ENCODE measurements around the gene SPTBN4.
"Not testable (repeated sequence)": the region's sequence is repeated elsewhere in the genome, so short reads cannot be mapped to it uniquely, and the experiment has no call there.

The SPTBN4 gene

GRCh38 chr19:40542202-40542859 lies 75.5 kb downstream of the SPTBN4 start:
- Mint-ChIP-seq H3K4me3 (no peak overlapping the region), H3K4me1 (ENCODE audit: low read depth) (no peaks in the 10 kb centered on the region), H3K27me3 (peaks cover 10% of the 10 kb centered on the region), H3K9me3 (no peaks in the 10 kb centered on the region), H3K36me3 (ENCODE audit: low read depth) (no peaks in the 10 kb centered on the region), H3K27ac (no peak overlapping the region)

GRCh38 chr19:40543029-40543597 lies 76.3 kb downstream of the SPTBN4 start:
- Mint-ChIP-seq H3K4me3 (no peak overlapping the region), H3K9me3 (no peaks in the 10 kb centered on the region), H3K27ac (no peak overlapping the region), H3K27me3 (peaks cover 16% of the 10 kb centered on the region), H3K36me3 (ENCODE audit: low read depth) (no peaks in the 10 kb centered on the region), H3K4me1 (ENCODE audit: low read depth) (no peaks in the 10 kb centered on the region)

- not testable (repeated sequence) for H3K36me3 Mint-ChIP-seq (ENCODE audit: low read depth); H3K9me3 Mint-ChIP-seq; H3K4me3 Mint-ChIP-seq; H3K27ac Mint-ChIP-seq
- peaks cover 11% of the 10 kb centered on the region for H3K4me1 Mint-ChIP-seq (ENCODE audit: low read depth)
- H3K27me3 Mint-ChIP-seq = peaks cover 36% of the 10 kb centered on the region
These were observed 79.5 kb downstream of the SPTBN4 start for GRCh38 chr19:40546153-40546841.

- H3K36me3 Mint-ChIP-seq (ENCODE audit: low read depth); H3K27ac Mint-ChIP-seq; H3K9me3 Mint-ChIP-seq; H3K4me3 Mint-ChIP-seq: not testable (repeated sequence)
- Mint-ChIP-seq H3K27me3 (peaks cover 38% of the 10 kb centered on the region), H3K4me1 (ENCODE audit: low read depth) (peaks cover 11% of the 10 kb centered on the region)
These were observed 80.4 kb downstream of the SPTBN4 start for GRCh38 chr19:40547190-40547589.

DNA sequence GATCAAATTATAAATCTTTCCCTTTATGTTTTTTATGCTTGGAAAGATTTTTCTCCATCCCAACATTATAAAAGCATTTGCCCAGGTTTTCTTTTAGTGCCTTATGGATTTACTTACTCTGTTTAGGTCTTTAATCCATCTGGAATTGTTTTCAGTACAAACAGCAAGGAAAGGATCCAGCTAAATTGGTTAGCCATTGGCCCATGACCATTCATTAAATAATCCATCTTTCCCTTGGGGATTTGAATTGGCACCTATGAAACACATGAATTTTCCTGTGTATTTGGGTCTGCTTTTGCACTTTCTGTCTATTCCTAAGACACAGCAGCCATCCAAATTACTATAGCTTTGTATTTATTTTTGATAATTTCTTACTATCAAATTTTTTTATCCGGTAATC lies 81.0 kb downstream of the SPTBN4 start:
- no peak overlapping the region for H3K4me3 Mint-ChIP-seq
- H3K27ac Mint-ChIP-seq = no peak overlapping the region
- no peaks in the 10 kb centered on the region for H3K36me3 Mint-ChIP-seq (ENCODE audit: low read depth)
- peaks cover 11% of the 10 kb centered on the region for H3K4me1 Mint-ChIP-seq (ENCODE audit: low read depth)
- no peaks in the 10 kb centered on the region for H3K9me3 Mint-ChIP-seq
- H3K27me3 Mint-ChIP-seq = peaks cover 44% of the 10 kb centered on the region

DNA sequence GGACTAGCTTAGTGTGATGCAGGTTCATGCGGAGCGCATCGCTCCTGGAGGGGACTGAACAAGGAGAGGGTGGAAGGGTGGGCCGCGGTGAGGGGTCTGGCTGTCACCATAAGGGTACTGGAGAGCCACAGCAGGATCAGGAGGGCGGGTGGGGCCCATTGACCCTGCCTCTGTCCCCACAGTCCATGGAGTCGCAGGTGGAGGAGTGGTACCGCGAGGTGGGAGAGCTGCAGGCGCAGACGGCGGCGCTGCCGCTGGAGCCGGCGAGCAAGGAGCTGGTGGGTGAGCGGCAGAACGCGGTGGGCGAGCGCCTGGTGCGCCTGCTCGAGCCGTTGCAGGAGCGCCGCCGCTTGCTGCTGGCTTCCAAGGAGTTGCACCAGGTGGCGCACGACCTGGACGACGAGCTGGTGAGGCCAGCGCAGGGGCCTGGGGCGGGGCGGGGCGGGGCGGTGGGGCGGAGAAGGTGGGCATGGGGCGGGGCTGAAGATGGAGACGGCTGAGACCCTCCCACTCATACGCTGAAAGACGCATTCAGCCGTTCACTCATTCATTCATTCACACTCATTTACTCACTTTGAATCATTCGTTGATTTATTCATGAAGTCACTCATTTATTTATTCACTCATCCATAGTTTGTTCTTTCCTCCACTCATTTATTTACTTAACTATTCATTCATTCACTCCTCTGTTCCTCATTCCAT lies 82.4 kb downstream of the SPTBN4 start:
- peaks cover 11% of the 10 kb centered on the region for H3K4me1 Mint-ChIP-seq (ENCODE audit: low read depth)
- H3K9me3 Mint-ChIP-seq = no peaks in the 10 kb centered on the region
- H3K36me3 Mint-ChIP-seq (ENCODE audit: low read depth) = no peaks in the 10 kb centered on the region
- no peak overlapping the region for H3K4me3 Mint-ChIP-seq
- no peak overlapping the region for H3K27ac Mint-ChIP-seq
- H3K27me3 Mint-ChIP-seq = peaks cover 56% of the 10 kb centered on the region

DNA sequence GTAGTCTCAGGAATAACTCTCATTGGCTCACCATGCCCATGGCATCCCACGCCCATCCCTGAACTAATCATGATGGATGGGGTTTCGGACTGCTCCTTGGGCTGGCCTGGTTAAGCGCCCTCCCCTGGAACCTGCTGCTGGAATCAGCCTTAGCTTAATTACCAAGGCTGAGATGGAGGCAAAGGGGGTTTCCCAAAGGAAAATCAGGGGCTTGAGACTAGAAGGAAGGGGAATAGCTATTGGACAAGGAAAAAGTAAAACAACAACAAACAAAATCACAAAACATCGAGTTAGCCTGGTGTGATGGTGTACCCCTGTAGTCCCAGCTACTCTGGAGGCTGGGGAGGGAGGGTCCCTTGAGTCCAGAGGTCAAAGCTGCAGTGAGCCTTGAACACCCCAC lies 84.2 kb downstream of the SPTBN4 start:
- peaks cover 62% of the 10 kb centered on the region for H3K27me3 Mint-ChIP-seq
- no peak overlapping the region for H3K27ac Mint-ChIP-seq
- no peak overlapping the region for H3K4me3 Mint-ChIP-seq
- H3K9me3 Mint-ChIP-seq = no peaks in the 10 kb centered on the region
- peaks cover 11% of the 10 kb centered on the region for H3K4me1 Mint-ChIP-seq (ENCODE audit: low read depth)
- H3K36me3 Mint-ChIP-seq (ENCODE audit: low read depth) = no peaks in the 10 kb centered on the region

- Mint-ChIP-seq H3K27ac (no peak overlapping the region), H3K27me3 (peaks cover 51% of the 10 kb centered on the region), H3K36me3 (ENCODE audit: low read depth) (no peaks in the 10 kb centered on the region), H3K9me3 (no peaks in the 10 kb centered on the region), H3K4me1 (ENCODE audit: low read depth) (peaks cover 11% of the 10 kb centered on the region), H3K4me3 (no peak overlapping the region)
These were observed 86.0 kb downstream of the SPTBN4 start for GRCh38 chr19:40552848-40553247.

GRCh38 chr19:40553885-40554857 lies 87.4 kb downstream of the SPTBN4 start:
- Mint-ChIP-seq H3K36me3 (ENCODE audit: low read depth) (no peaks in the 10 kb centered on the region), H3K4me1 (ENCODE audit: low read depth) (peaks cover 7% of the 10 kb centered on the region), H3K27me3 (peaks cover 45% of the 10 kb centered on the region), H3K9me3 (no peaks in the 10 kb centered on the region), H3K4me3 (no peak overlapping the region), H3K27ac (no peak overlapping the region)

GRCh38 chr19:40555978-40556689 lies 89.3 kb downstream of the SPTBN4 start:
- no peak overlapping the region for H3K27ac Mint-ChIP-seq
- H3K9me3 Mint-ChIP-seq = no peaks in the 10 kb centered on the region
- H3K27me3 Mint-ChIP-seq = peaks cover 42% of the 10 kb centered on the region
- H3K4me3 Mint-ChIP-seq = no peak overlapping the region
- H3K36me3 Mint-ChIP-seq (ENCODE audit: low read depth) = no peaks in the 10 kb centered on the region
- H3K4me1 Mint-ChIP-seq (ENCODE audit: low read depth) = peaks cover 5% of the 10 kb centered on the region

- no peak overlapping the region for H3K4me3 Mint-ChIP-seq
These were observed 90.2 kb downstream of the SPTBN4 start for GRCh38 chr19:40556953-40557530.

DNA sequence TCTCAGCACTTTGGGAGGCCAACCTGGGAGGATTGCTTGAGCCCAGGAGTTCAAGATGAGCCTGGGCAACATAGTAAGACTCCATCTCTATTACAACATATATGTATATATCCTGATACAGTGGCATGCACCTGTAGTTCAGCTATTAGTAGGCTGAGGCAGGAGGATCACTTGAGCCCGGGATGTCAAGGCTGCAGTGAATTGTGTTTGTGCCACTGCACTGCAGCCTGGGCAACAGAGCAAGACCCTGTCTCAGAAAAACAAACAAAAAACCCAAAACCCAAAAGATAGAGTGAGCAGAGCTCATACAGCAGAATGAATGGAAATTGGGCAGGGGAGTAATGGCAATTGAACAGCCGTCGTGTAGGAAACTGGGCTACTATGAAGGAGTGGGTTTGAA lies 92.6 kb downstream of the SPTBN4 start:
- Mint-ChIP-seq H3K27ac (no peak overlapping the region), H3K4me3 (no peak overlapping the region), H3K9me3 (no peaks in the 10 kb centered on the region), H3K27me3 (peaks cover 27% of the 10 kb centered on the region), H3K4me1 (ENCODE audit: low read depth) (peaks cover 9% of the 10 kb centered on the region), H3K36me3 (ENCODE audit: low read depth) (no peaks in the 10 kb centered on the region)

More at GRCh38 chr19:40556953-40557530, 90.2 kb downstream of the SPTBN4 start:
- Mint-ChIP-seq H3K9me3 (no peaks in the 10 kb centered on the region), H3K4me1 (ENCODE audit: low read depth) (peaks cover 9% of the 10 kb centered on the region), H3K36me3 (ENCODE audit: low read depth) (no peaks in the 10 kb centered on the region), H3K27ac (no peak overlapping the region), H3K27me3 (peaks cover 42% of the 10 kb centered on the region)

DNA sequence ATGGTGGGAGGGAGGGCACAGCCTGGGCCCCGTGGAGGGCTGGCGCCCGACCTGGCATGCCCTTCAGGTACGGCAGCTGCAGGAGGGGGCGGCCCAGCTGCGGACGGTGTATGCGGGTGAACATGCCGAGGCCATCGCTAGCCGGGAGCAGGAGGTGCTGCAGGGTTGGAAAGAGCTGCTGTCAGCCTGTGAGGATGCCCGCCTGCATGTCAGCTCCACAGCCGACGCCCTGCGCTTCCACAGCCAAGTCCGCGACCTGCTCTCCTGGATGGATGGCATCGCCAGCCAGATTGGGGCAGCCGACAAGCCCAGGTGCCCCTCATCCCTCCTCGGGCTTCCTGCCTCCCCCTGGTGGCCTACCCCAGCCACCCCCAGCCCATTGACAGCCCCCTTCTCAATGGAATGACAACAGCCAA lies 93.3 kb downstream of the SPTBN4 start:
- H3K4me1 Mint-ChIP-seq (ENCODE audit: low read depth) = peaks cover 9% of the 10 kb centered on the region
- no peak overlapping the region for H3K27ac Mint-ChIP-seq
- peaks cover 26% of the 10 kb centered on the region for H3K27me3 Mint-ChIP-seq
- H3K9me3 Mint-ChIP-seq = no peaks in the 10 kb centered on the region
- no peak overlapping the region for H3K4me3 Mint-ChIP-seq
- no peaks in the 10 kb centered on the region for H3K36me3 Mint-ChIP-seq (ENCODE audit: low read depth)

Measured in stimulated activated naive CD8-positive, alpha-beta T cell treated with anti-CD3 and anti-CD28 coated beads, Interleukin-15, Interleukin-2, amounts not matched to agents 100 ng/mL and 50 ng/mL, for 24 hours (primary cell).